KBM-7 (cell line): ENCODE measurements around the gene LRWD1.
"Not testable (repeated sequence)": the region's sequence is repeated elsewhere in the genome, so short reads cannot be mapped to it uniquely, and the experiment has no call there.

ENCODE experiments used
- DNase-seq: peaks from one replicate; pipeline ENCODE4 v3.0.0-alpha.2; 2015
- in situ Hi-C: fragments of 300-500 bp; cut with MboI; formaldehyde crosslinking; loops from 2 replicates; pipeline ENCODE4 v1.14.3; 2020; ENCODE audit warnings: low sequenced_read_pairs, low pct_unique_long_range_greater_than_20kb, mixed read lengths

LRWD1 gene

DNA sequence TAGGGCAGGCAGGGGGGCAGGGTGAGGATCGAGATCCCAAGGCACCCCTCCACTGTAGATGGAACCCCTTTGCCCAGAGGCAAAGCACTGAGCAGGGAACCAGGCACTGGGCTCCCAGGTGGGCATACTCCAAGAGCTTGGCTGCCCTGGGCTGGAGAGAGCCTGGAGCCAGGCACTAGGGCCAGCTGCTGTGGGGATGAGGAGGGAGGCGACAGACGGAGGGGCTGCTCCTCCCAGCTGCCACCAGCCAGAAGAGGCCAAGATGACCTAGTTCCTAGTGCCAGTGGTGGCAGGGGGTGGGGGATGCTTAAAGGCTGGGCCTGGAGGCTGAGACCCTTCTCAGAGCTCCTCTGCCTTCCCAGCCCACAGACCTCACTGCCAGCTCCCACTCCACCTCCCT, 51.1 kb downstream of the LRWD1 start:
- in situ Hi-C loops, DNase-seq: not testable (repeated sequence)

- in situ Hi-C loops, DNase-seq: not testable (repeated sequence)
Observed at GRCh38 chr7:102516951-102517350, 52.2 kb downstream of the LRWD1 start.

GRCh38 chr7:102517550-102518147, 52.9 kb downstream of the LRWD1 start, which contains the start of gene RASA4B:
RASA4B (minus strand) TSS chr7:102517777; CDS start chr7:102517710, 67 bp downstream.
- in situ Hi-C loops, DNase-seq: not testable (repeated sequence)

DNA sequence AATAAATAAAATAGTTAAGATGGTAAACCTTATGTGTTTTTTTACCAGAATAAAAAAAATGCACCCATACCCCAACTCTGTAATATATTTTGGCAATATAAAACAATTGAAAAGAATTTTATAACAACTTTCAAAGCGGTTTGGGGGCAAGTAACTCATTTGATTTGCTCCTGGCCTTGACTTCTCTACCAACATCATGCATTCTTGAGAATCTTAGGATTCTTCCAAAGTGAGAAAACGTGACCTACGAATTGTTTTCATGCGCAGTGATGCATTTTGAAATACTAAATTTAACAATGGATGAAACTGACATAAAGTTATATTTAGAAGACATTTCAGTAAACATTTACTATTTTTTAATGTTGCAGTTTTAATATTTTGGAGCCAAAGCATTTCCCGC, 56.0 kb downstream of the LRWD1 start:
- in situ Hi-C loops, DNase-seq: not testable (repeated sequence)
